PC-3 (cell line): ENCODE data around the gene WDR49. TPM values are rescaled to one million over a fixed set of nuclear protein-coding genes. Genes with fewer than 3 reads are reported as not detected.

Source experiments
- ATAC-seq: fragments of 200-7000 bp; cut with Tn5 transposase; 2 replicates; pipeline ENCODE4 v1.9.1; 2020; ENCODE audit warnings: mild to moderate bottlenecking, moderate library complexity
- BruUV-seq: library from RNA; stranded (reverse); fragments of 400-500 nt; replicated peaks from 2 replicates; lab custom pipeline; 2021; lab: Mats Ljungman, UMichigan
- CTCF ChIA-PET: fragments of 300-600 bp; sonication (Branson Sonifier 250); formaldehyde crosslinking; loops from one replicate; lab custom pipeline; 2022; ENCODE audit warnings: antibody characterized with exemption; lab: Charles Lee
- POLR2A ChIA-PET: fragments of 300-600 bp; sonication (Branson Sonifier 250); formaldehyde crosslinking; loops from one replicate; lab custom pipeline; 2022; ENCODE audit warnings: antibody characterized with exemption; ENCODE audit not compliant: unreplicated experiment; lab: Charles Lee
- DNase-seq: peaks from one replicate; pipeline ENCODE4 v3.0.0-alpha.2; 2015
- H2AFZ ChIP-seq: fragments of 300-600 bp; sonication (generic); 2 replicates; pipeline ENCODE4 v1.6.0; 2016; ENCODE audit warnings: antibody characterized with exemption, low read length
- H3F3A ChIP-seq: fragments of 300-600 bp; sonication (generic); one replicate; pipeline ENCODE4 v1.6.0; 2017; ENCODE audit warnings: antibody characterized with exemption, low read length, control low read depth, mild to moderate bottlenecking; ENCODE audit not compliant: unreplicated experiment
- H3K27ac ChIP-seq: fragments of 300-600 bp; sonication (generic); 2 replicates; pipeline ENCODE4 v1.5.1; 2016; ENCODE audit warnings: mild to moderate bottlenecking, low read length
- H3K27me3 ChIP-seq: fragments of 300-600 bp; sonication (generic); 2 replicates; pipeline ENCODE4 v1.6.1; 2016; ENCODE audit warnings: low read length, mixed read lengths
- H3K36me3 ChIP-seq: fragments of 300-600 bp; sonication (generic); 2 replicates; pipeline ENCODE4 v1.6.1; 2016; ENCODE audit warnings: low read depth, mixed run types, low read length, mixed read lengths
- H3K4me1 ChIP-seq: fragments of 300-600 bp; sonication (generic); 2 replicates; pipeline ENCODE4 v1.5.1; 2016; ENCODE audit warnings: low read length; ENCODE audit not compliant: insufficient read depth
- H3K4me2 ChIP-seq: fragments of 300-600 bp; sonication (generic); 2 replicates; pipeline ENCODE4 v1.6.0; 2016; ENCODE audit warnings: low read length
- H3K4me3 ChIP-seq: fragments of 300-600 bp; sonication (generic); 2 replicates; pipeline ENCODE4 v1.5.1; 2016; ENCODE audit warnings: mild to moderate bottlenecking, low read length, mixed read lengths
- H3K79me2 ChIP-seq: fragments of 300-600 bp; sonication (generic); 2 replicates; pipeline ENCODE4 v1.6.1; 2017; ENCODE audit warnings: low read length, mixed read lengths
- H3K9ac ChIP-seq: fragments of 300-600 bp; sonication (generic); 2 replicates; pipeline ENCODE4 v1.6.0; 2016; ENCODE audit warnings: mild to moderate bottlenecking, low read length
- H3K9me2 ChIP-seq: fragments of 300-600 bp; sonication (generic); replicated peaks from 2 replicates; pipeline ENCODE4 v1.6.1; 2016; ENCODE audit warnings: mixed run types, low read length, mixed read lengths
- H3K9me3 ChIP-seq: fragments of 300-600 bp; sonication (generic); 2 replicates; pipeline ENCODE4 v1.6.1; 2016; ENCODE audit warnings: low read length, mixed read lengths
- H4K20me1 ChIP-seq: fragments of 300-600 bp; sonication (generic); 2 replicates; pipeline ENCODE4 v1.6.1; 2016; ENCODE audit warnings: low read length, mixed read lengths
- CTCF ChIP-seq: fragments of 300-600 bp; sonication (generic); conservative IDR thresholded peaks from 2 replicates; pipeline ENCODE4 v1.5.1; 2017; ENCODE audit warnings: antibody characterized with exemption, low read depth, mild to moderate bottlenecking, low read length
- EZH2 ChIP-seq: fragments of 300-600 bp; sonication (generic); IDR thresholded peaks from one replicate; pipeline ENCODE4 v1.6.1; 2017; ENCODE audit warnings: antibody characterized with exemption, mild to moderate bottlenecking, low read length; ENCODE audit not compliant: unreplicated experiment
- EZH2phosphoT487 ChIP-seq: fragments of 300-600 bp; sonication (generic); IDR thresholded peaks from 2 replicates; pipeline ENCODE4 v1.6.1; 2018; ENCODE audit warnings: mild to moderate bottlenecking, antibody characterized with exemption, low read length, borderline replicate concordance
- intact Hi-C: fragments of 100-400 bp; cut with micrococcal nuclease; formaldehyde crosslinking; loops from 2 replicates; pipeline ENCODE4 v1.9.0; 2023
- total RNA-seq: library from RNA; depleted of rRNA; stranded (reverse); fragments of >200 nt; gene quantifications from 2 replicates; pipeline ENCODE4 v1.2.3, GENCODE V29; 2014; rRNA removed

WDR49 gene
- total RNA-seq, 1 experiment from 2014 or later, result 0.33 TPM

- H3K9me2 ChIP-seq, result no peaks in the 10 kb centered on the region
- POLR2A ChIA-PET, result interaction anchor here (0.5 kb wide), 1 partner anchor 424 kb away, joined by 4 read pairs; no protein-coding TSS in a partner anchor
- intact Hi-C loops, result no loop called here
These were observed 216.2 kb downstream of the WDR49 start for GRCh38 chr3:167437428-167438139.

More at GRCh38 chr3:167437428-167438139, 216.2 kb downstream of the WDR49 start:
- Histone ChIP-seq H2AFZ (no peak overlapping the region), H3K4me3 (no peak overlapping the region), H3K27ac (no peak overlapping the region), H3K9ac (no peak overlapping the region), H4K20me1 (no peaks in the 10 kb centered on the region), H3K36me3 (no peaks in the 10 kb centered on the region), H3K4me2 (no peak overlapping the region), H3F3A (no peaks in the 10 kb centered on the region), H3K4me1 (no peaks in the 10 kb centered on the region), H3K79me2 (no peaks in the 10 kb centered on the region), H3K9me3 (no peaks in the 10 kb centered on the region), H3K27me3 (peaks cover 25% of the 10 kb centered on the region)
- no peak for ATAC-seq
- no peak for DNase-seq
- no TSS peak for BruUV-seq
- CTCF ChIA-PET, result no interaction called here
- TF ChIP-seq EZH2 (no peak), EZH2phosphoT487 (no peak), CTCF (no peak)

Other genes with a start within 250 kb of the WDR49 start
- not detected in 2 replicates for gene SERPINI2, start 179.9 kb downstream of the WDR49 start, total RNA-seq
- 80.5 and 105 TPM in 2 replicates for gene PDCD10, start 81.0 kb upstream of the WDR49 start, total RNA-seq
- gene SERPINI1, start 81.8 kb upstream of the WDR49 start, total RNA-seq, result 0.52 and 1.3 TPM in 2 replicates